Epithelial cell of proximal tubule (primary cell): ENCODE results near the gene GLI2. TPM values are rescaled to one million over a fixed set of nuclear protein-coding genes. Genes with fewer than 3 reads are reported as not detected.

Source experiments
- DNase-seq: peaks from one replicate; pipeline ENCODE4 v3.0.0-alpha.2; 2011; ENCODE audit warnings: low read depth
- H3K4me3 ChIP-seq: 2 replicates; pipeline ENCODE4 v1.5.1; 2011; ENCODE audit warnings: low read depth, mild to moderate bottlenecking, low read length
- total RNA-seq: library from RNA; depleted of rRNA; stranded (reverse); fragments of >200 nt; gene quantifications from 2 replicates; pipeline ENCODE4 v1.2.3, GENCODE V29; 2015
- TF ChIP-seq, protein P1 (sequence below): conservative IDR thresholded peaks from 2 replicates; pipeline ENCODE4 v1.5.1; 2012; ENCODE audit warnings: low read depth, mild to moderate bottlenecking, low read length

The GLI2 gene
- total RNA-seq, 1 donor from 2014 or later, result 4.0 TPM

DNA sequence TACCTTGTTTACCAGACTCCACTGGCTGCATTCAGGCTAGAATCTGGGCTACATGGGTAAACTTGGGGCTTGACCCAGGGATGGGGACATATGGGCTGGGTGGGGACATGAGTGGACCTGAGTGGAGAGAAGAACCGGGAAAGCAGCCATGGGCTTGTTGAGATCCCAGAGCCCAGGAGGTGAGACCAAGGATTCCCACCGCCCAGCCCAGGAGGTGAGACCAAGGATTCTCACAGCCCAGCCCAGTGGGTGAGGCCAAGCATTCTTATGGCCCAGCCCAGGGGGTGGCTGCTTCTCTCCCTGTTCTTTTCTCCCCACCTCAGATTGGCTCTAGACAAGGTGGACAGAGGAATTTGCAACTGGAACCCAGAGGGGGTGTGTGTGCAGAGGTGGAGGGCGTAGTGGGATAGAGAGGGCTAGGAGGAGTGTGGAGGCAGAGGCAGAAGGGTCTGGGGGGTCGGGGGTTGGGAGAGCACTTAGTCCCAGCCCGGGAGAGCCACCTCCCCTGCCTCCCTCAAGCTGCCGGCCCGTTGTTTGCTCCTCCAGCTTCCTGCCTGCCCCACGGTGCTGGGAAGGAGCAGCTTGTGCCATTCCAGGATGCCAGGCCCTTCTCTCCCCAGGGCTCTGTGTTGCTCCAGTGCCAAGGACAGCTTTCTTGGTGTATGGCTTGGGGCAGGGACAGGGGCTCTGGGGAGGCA, 25.6 kb downstream of the GLI2 start:
- no peak for DNase-seq
- TF ChIP-seq, protein P1, sequence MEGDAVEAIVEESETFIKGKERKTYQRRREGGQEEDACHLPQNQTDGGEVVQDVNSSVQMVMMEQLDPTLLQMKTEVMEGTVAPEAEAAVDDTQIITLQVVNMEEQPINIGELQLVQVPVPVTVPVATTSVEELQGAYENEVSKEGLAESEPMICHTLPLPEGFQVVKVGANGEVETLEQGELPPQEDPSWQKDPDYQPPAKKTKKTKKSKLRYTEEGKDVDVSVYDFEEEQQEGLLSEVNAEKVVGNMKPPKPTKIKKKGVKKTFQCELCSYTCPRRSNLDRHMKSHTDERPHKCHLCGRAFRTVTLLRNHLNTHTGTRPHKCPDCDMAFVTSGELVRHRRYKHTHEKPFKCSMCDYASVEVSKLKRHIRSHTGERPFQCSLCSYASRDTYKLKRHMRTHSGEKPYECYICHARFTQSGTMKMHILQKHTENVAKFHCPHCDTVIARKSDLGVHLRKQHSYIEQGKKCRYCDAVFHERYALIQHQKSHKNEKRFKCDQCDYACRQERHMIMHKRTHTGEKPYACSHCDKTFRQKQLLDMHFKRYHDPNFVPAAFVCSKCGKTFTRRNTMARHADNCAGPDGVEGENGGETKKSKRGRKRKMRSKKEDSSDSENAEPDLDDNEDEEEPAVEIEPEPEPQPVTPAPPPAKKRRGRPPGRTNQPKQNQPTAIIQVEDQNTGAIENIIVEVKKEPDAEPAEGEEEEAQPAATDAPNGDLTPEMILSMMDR, result no peak
- H3K4me3 ChIP-seq, result no peak overlapping the region

DNA sequence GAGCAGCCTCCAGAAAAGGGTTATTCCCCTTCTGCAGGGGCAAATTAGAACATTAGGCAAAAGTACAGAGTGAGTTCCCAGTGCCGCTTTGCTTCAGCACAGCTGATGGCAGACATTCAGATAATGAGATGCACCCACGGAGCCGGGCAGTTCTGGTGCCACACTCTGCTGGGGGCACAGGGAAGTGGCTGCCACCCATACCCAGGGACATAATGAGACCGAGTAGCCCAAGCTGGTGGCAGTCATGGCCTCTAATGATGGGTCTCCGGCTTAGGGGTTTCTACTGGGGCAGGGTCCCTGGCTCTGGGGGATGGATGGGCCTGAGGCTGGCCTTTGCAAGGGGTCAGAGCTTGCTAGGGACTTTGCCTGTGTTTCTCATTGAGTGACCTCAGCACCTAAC, 26.2 kb downstream of the GLI2 start:
- no peak for DNase-seq
- H3K4me3 ChIP-seq, result no peak overlapping the region
- TF ChIP-seq, protein P1, result no peak

DNA sequence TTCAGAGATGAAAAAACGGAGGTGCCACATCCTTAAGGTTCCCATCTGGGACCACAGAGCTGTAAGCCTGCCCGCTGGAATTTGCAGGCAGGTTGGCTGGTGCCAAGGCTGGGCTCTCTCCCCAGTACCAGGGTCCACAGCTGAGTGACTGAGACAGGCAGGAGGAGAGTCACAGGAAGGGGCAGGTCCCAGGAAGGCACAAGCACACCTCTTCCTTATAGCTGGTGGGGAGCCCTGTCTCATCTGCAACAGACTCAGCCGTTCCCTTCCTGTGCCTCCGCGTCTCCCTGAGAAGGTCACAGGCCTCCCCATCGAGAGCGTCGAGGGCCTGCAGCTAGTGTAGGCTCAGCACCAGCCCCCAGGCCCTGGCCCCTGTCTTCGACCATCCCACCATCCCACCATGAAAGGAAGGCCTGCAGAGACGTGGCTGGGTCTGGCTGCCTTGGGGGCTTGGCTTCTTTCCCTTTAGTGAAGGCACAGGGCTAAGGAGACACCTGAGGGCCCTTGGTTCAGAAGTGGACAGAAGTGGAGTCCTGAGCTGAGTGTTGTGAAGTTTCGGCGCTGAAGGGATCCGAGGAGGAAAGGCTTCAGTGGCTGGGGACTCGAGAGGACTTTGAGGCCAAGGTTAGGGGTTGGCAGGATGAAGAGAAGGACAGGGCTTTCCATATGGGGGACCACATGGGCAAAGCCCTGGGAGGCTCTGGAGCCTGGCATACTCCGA, 26.8 kb downstream of the GLI2 start:
- TF ChIP-seq, protein P1, result no peak
- no peak overlapping the region for H3K4me3 ChIP-seq
- DNase-seq, result no peak

DNA sequence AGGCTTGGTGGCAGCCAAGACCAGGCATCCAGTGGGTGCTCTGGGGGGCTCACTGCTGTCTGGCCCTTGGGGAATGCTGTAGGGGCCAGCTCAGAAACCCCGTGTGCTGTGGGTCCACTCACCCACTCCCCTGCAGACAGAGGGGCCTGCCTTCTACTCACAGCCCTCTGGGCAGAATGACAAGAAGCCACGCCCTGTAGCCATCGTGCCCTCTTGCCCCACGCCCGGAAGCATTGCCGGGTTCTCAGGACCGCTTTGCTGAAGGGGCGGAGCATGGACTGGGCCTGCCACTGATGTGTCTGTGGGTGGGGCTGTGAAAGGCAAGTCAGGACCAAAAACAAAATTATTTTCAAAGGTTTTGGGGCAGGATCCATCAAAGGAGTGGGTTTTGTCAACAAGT, 27.8 kb downstream of the GLI2 start:
- no peak overlapping the region for H3K4me3 ChIP-seq
- TF ChIP-seq, protein P1, result no peak
- DNase-seq, result no peak

DNA sequence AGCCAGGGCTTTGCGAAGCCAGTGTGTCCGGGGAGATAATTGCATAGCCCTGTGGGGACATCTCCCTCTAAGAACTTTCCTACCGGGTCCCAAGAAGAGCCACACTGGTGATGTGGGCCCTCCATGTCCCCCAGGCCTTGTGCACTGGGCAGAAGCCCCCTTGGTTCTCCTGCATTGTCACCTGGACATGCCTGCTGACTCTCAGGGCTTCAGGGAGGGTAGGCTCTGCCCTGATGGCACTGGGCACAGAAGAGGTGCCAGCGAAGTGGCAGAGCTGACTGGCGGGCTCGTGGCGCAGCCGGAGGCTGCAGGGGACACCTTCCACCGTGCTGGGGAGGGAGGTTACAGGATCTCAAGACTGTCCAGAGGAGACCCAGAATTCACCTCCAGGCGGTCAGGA, 28.3 kb downstream of the GLI2 start:
- TF ChIP-seq, protein P1, result no peak
- DNase-seq, result no peak
- no peak overlapping the region for H3K4me3 ChIP-seq

DNA sequence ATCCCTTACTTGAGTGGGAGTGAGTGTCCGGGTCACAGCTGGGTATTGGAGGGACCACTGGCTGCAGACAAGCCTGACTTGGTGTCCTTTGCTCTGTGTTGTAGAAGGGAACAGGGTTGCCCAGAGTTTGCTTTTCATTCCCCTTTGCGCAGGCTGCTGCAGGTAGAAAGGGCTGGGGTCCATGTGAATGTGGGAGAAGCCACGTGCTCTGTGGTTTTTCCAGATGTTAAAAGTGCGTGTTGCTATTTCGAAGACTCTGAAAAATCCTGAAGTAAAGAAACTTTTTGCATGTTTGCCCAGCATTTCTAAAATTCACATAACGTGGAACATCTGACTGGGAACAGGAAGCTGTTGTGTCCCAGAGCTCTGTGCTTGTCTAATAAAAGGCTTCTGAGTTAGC, 28.8 kb downstream of the GLI2 start:
- TF ChIP-seq, protein P1, result no peak
- no peak for DNase-seq
- H3K4me3 ChIP-seq, result no peak overlapping the region
